Aorta (tissue), 5 donors: Measurements from ENCODE around the gene PLCH2. TPM values are rescaled to one million over a fixed set of nuclear protein-coding genes. Genes with fewer than 3 reads are reported as not detected.

Experiments
- ATAC-seq: fragments of 200-7000 bp; cut with Tn5 transposase; one replicate; pipeline ENCODE4 v1.9.1; 2022; ENCODE audit warnings: moderate library complexity; ENCODE audit not compliant: low FRiP score
- DNase-seq, 2 donors: peaks; one replicate each; pipeline ENCODE4 v3.0.0-alpha.2; 2020
- H3K27ac ChIP-seq, 2 donors: one replicate each; pipeline ENCODE4 v1.5.1; 2013; ENCODE audit warnings: low read length in 2 of 2, mild to moderate bottlenecking in 2 of 2, moderate library complexity in 2 of 2, control low read depth in 1 of 2, inconsistent platforms in 1 of 2, low read depth in 1 of 2
- H3K27me3 ChIP-seq, 2 donors: one replicate each; pipeline ENCODE4 v1.6.1; 2013; ENCODE audit warnings: control low read depth in 1 of 2, low read length in 1 of 2, mild to moderate bottlenecking in 1 of 2, moderate library complexity in 1 of 2; ENCODE audit not compliant: insufficient read depth in 2 of 2, control insufficient read depth in 1 of 2
- H3K36me3 ChIP-seq, 2 donors: one replicate each; pipeline ENCODE4 v1.6.1; 2013; ENCODE audit warnings: control low read depth in 1 of 2, low read length in 1 of 2, mild to moderate bottlenecking in 1 of 2; ENCODE audit not compliant: insufficient read depth in 2 of 2, control insufficient read depth in 1 of 2
- H3K4me1 ChIP-seq, 2 donors: one replicate each; pipeline ENCODE4 v1.6.1; 2013; ENCODE audit warnings: low read length in 2 of 2, control low read depth in 1 of 2, mild to moderate bottlenecking in 1 of 2, moderate library complexity in 1 of 2; ENCODE audit not compliant: insufficient read depth in 2 of 2, control insufficient read depth in 1 of 2
- H3K4me3 ChIP-seq, 2 donors: one replicate each; pipeline ENCODE4 v1.5.1; 2013; ENCODE audit warnings: low read length in 2 of 2, control low read depth in 1 of 2, mild to moderate bottlenecking in 1 of 2
- H3K9me3 ChIP-seq: one replicate; pipeline ENCODE4 v1.6.1; 2013; ENCODE audit warnings: mild to moderate bottlenecking, low read length; ENCODE audit not compliant: control insufficient read depth
- WGBS, 2 donors: extraction: QIAGEN DNeasy Blood & Tissue Kit; methylation state at CpG; one replicate each; pipeline ENCODE4 v1.1.7; 2013; 5-methylcytosine and 5-hydroxymethylcytosine counted together
- intact Hi-C, 2 donors: fragments of 100-400 bp; cut with DNase I; formaldehyde crosslinking; loops; one replicate each; pipeline versions ENCODE4 v1.14.2 to v1.15.0; 2022
- polyA plus RNA-seq, 2 donors: library from polyadenylated mRNA; stranded (reverse); fragments of 200-250 nt; gene quantifications; one replicate each; pipeline ENCODE4 v1.2.3, GENCODE V29; 2013
- total RNA-seq, 2 donors: library from RNA; stranded (reverse); fragmentation: NEBNext Ultra II Directional; extraction: Animal tissue kit (Norgen Biotek cat#: 25700); gene quantifications; one replicate each; pipeline ENCODE4 v1.2.1, GENCODE V29; 2021
- donor health status: healthy with polysubstance abuse.
- donor health status: Bipolar disorder and iron deficiency.
- donor health status: DM: no; HTN: no; CAD: no.
- donor health status: DM: no; HTN: no; CAD: no.
- donor health status: DM: yes; HTN: yes; CAD: no.

The PLCH2 gene
- total and polyA plus RNA-seq, 4 donors = 0.71 to 1.6 TPM; not detected in 2

DNA sequence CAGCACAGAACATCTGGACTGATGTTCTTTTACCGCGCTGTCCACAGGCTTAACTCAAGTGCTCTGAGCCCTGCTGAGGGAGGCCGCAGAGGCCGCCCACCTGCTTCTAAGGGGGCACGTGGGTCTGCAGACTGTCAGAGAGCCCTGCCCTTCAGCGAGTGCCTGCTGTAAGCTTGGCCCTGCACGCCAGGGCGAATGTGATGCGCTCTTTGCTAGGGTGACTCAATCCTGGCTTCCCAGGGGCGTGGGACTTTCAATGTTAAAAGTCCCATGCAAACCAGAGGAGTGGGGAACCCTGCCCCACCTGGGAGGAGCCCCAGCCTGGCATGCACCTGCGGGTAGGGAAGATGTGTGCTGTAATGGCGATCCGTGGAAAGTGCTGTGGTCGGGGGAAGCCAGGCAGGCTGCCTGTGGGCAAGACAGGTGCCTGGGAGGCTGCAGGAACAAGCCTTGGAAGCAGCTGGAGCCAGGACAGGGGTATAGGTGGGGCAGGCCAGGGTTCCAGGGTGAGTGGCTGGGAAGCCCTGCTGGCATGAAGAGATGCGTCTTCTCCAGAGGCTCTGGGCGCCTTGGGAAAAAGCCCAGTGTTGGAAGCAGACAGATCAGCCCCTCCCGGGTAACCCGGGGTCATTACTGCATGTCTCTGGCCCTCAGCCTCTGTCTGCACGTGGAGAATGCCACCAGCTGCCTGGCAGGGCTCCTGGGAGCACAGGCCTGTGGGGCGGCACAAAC, 50.9 kb downstream of the PLCH2 start:
- peak in 1 of 2 donors; percentile 71 for DNase-seq
- WGBS, 2 donors = 5 to 8% methylated on average over 20 of the region's 20 CpGs
- Histone ChIP-seq H3K27ac (peak overlapping the region in 1 of 2 donors; percentile 2), H3K4me3 (no peak overlapping the region), H3K36me3 (no peaks in the 10 kb centered on the region), H3K4me1 (no peaks in the 10 kb centered on the region), H3K9me3 (no peaks in the 10 kb centered on the region), H3K27me3 (no peaks in the 10 kb centered on the region)
- intact Hi-C loops = loop anchor here (5.0 to 10.0 kb wide), 3 partner anchors 58 to 335 kb away; partner anchors contain the start of genes FAAP20 (in 1 of the 2), PEX10 (in 1 of the 2) and PRXL2B (in 1 of the 2)
- ATAC-seq = peak; percentile 24

GRCh38 chr1:2527556-2527860, 51.4 kb downstream of the PLCH2 start:
- intact Hi-C loops = loop anchor here (5.0 to 10.0 kb wide), 3 partner anchors 57 to 335 kb away; partner anchors contain the start of genes FAAP20 (in 1 of the 2), PEX10 (in 1 of the 2) and PRXL2B (in 1 of the 2)
- no peak for ATAC-seq

DNA sequence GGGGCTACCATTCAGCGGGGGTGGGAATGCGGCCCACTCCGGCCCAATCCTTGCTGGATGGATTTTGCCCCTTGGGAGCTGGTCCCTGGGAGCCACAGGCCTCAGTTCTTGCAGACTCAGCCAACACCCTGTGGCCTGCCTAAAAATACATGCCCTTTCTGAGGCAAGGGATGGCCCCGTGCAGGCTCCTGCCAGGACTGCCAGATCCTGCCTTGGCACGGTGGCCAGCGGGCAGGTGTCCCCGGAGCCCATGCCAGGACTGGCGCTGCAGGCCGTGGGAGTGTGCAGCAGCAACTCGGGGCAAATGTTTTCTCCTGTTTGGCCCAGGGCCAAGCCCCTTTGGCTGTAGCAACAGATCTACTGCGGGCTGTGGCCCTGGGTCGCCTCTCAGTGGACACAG, 51.9 kb downstream of the PLCH2 start:
- intact Hi-C loops = loop anchor here (1.0 to 10.0 kb wide), 4 partner anchors 15 to 336 kb away; partner anchors contain the start of genes FAAP20 (in 1 of the 2), PEX10 (in 1 of the 2) and PRXL2B (in 1 of the 2)
- peak in 1 of 2 donors; percentile 73 for DNase-seq
- H3K4me3 ChIP-seq = no peak overlapping the region
- no peaks in the 10 kb centered on the region for H3K9me3 ChIP-seq
- no peaks in the 10 kb centered on the region for H3K36me3 ChIP-seq
- no peaks in the 10 kb centered on the region for H3K27me3 ChIP-seq
- peak; percentile 57 for ATAC-seq
- no peak overlapping the region for H3K27ac ChIP-seq
- no peaks in the 10 kb centered on the region for H3K4me1 ChIP-seq
- WGBS, 2 donors = 0 to 6% methylated on average over 11 to 12 of the region's 12 CpGs

More at GRCh38 chr1:2527556-2527860, 51.4 kb downstream of the PLCH2 start:
- 28 to 40% methylated on average over 4 of the region's 4 CpGs for WGBS, 2 donors
- Histone ChIP-seq H3K4me3 (no peak overlapping the region), H3K36me3 (no peaks in the 10 kb centered on the region), H3K4me1 (no peaks in the 10 kb centered on the region), H3K9me3 (no peaks in the 10 kb centered on the region), H3K27me3 (no peaks in the 10 kb centered on the region), H3K27ac (peak overlapping the region in 1 of 2 donors; percentile 4)
- no peak for DNase-seq

GRCh38 chr1:2528611-2528965, 52.5 kb downstream of the PLCH2 start:
- Histone ChIP-seq H3K4me3 (no peak overlapping the region), H3K9me3 (no peaks in the 10 kb centered on the region), H3K27ac (no peak overlapping the region), H3K36me3 (no peaks in the 10 kb centered on the region), H3K4me1 (no peaks in the 10 kb centered on the region), H3K27me3 (no peaks in the 10 kb centered on the region)
- DNase-seq = no peak
- intact Hi-C loops = loop anchor here (1.0 to 10.0 kb wide), 4 partner anchors 15 to 336 kb away; partner anchors contain the start of genes FAAP20 (in 1 of the 2), PEX10 (in 1 of the 2) and PRXL2B (in 1 of the 2)
- no peak for ATAC-seq
- 18 to 22% methylated on average over 10 of the region's 10 CpGs for WGBS, 2 donors

DNA sequence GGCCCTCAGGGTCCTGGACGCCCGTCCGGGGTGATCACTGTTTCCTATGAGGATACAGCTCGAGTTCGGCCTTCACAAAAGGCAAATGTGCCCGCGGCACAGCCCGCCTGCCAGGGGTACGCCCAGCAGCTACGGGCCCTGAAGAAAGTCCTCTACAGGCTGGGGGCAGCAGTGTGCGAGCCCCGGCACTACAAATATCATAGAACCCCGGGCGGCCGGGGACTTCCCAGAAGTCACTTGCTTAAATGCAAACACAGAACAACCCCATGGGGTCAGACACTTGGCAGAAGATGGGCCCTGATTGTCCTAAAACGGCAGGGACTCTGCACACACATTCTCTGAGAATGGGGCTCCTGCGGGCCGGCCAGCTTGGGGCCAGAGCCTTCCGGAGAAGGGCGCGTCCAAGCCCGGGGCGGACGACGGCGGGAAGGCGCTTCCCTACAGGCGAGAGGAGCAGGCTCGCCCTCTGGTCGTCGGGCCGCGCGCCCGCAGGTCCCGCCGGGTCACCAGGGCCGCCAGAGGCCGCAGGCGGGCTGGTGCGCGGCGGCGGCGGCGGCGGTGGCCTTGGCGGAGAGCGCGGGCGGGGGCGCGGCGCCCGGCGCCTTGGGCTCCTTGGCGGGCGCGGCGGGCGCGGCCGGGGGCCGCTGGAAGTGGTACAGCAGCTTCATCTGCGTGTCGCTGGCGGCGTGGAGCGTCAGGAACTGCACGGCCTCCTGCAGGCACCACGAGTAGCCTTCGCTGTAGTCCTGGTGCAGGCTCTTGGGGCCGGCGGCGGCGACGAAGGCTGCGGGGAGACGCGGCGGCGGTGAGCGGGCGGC, 53.1 kb downstream of the PLCH2 start:
- H3K9me3 ChIP-seq = no peaks in the 10 kb centered on the region
- no peak overlapping the region for H3K4me3 ChIP-seq
- DNase-seq = no peak
- 1 to 5% methylated on average over 36 to 84 of the region's 84 CpGs for WGBS, 2 donors
- H3K36me3 ChIP-seq = no peaks in the 10 kb centered on the region
- peak overlapping the region in 1 of 2 donors; percentile 43 for H3K27ac ChIP-seq
- H3K27me3 ChIP-seq = no peaks in the 10 kb centered on the region
- intact Hi-C loops = loop anchor here (1.0 to 10.0 kb wide), 4 partner anchors 14 to 337 kb away; partner anchors contain the start of genes FAAP20 (in 1 of the 2), PEX10 (in 1 of the 2) and PRXL2B (in 1 of the 2)
- ATAC-seq = no peak
- H3K4me1 ChIP-seq = no peaks in the 10 kb centered on the region

GRCh38 chr1:2529784-2530512, 53.9 kb downstream of the PLCH2 start, which contains the start of gene HES5:
TSS of gene HES5 (minus strand) at chr1:2530263. CDS start at chr1:2530164, 99 bp downstream.
- no peaks in the 10 kb centered on the region for H3K36me3 ChIP-seq
- no peak within 1 kb of the TSS for H3K4me3 ChIP-seq
- 1% methylated on average over 61 to 91 of the region's 91 CpGs for WGBS, 2 donors
- H3K4me1 ChIP-seq = no peaks in the 10 kb centered on the region
- peak within 1 kb of the TSS in 1 of 2 donors; percentile 43 for H3K27ac ChIP-seq
- intact Hi-C loops = loop anchor here (5.0 to 10.0 kb wide), 3 partner anchors 55 to 338 kb away; partner anchors contain the start of genes FAAP20 (in 1 of the 2), PEX10 (in 1 of the 2) and PRXL2B (in 1 of the 2)
- H3K9me3 ChIP-seq = no peaks in the 10 kb centered on the region
- H3K27me3 ChIP-seq = no peaks in the 10 kb centered on the region
- no peak for ATAC-seq
- DNase-seq = no peak

GRCh38 chr1:2530513-2531361, 54.6 kb downstream of the PLCH2 start:
- 3 to 6% methylated on average over 21 to 30 of the region's 30 CpGs for WGBS, 2 donors
- intact Hi-C loops = no loop called here
- no peaks in the 10 kb centered on the region for H3K27me3 ChIP-seq

More at GRCh38 chr1:2530513-2531361, 54.6 kb downstream of the PLCH2 start:
- Histone ChIP-seq H3K36me3 (no peaks in the 10 kb centered on the region), H3K4me1 (no peaks in the 10 kb centered on the region), H3K9me3 (no peaks in the 10 kb centered on the region), H3K4me3 (no peak overlapping the region), H3K27ac (no peak overlapping the region)
- DNase-seq (no peak), ATAC-seq (no peak)
